Measurements from ENCODE around the gene TOB2.
"Not testable (repeated sequence)": the region's sequence is repeated elsewhere in the genome, so short reads cannot be mapped to it uniquely, and the experiment has no call there.

DNA sequence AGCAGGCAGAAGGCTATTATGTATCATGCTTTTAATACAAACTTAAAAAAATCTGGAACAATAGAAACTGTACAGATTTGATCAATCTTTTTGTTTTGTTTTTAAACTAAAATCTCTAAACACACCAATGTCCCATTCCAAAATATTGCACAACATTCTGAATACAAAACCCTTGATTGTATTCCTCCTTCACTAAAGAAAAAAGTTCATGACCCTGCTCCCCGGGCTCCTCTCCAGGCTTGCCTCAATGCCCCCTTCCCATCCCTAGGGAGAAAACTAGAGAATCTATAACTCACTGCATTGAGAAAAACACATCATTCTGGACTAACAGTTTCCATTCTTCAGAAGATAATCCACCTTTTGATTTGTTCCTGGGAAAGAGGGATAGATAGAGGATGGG, 13.1 kb downstream of the TOB2 start:
- TF ChIP-seq HNF4A (conservative IDR thresholded peaks at IDR 0.05); ATF3 (IDR thresholded peaks at IDR 0.05); EGR1 (IDR thresholded peaks at IDR 0.05; ENCODE audit: low read depth in 2 of 2); TAF1 (conservative IDR thresholded peaks at IDR 0.05); JUND (IDR thresholded peaks at IDR 0.05); MAX (IDR thresholded peaks at IDR 0.05); YY1 (IDR thresholded peaks at IDR 0.05): not testable (repeated sequence)
- TF ChIP-seq, protein P1, sequence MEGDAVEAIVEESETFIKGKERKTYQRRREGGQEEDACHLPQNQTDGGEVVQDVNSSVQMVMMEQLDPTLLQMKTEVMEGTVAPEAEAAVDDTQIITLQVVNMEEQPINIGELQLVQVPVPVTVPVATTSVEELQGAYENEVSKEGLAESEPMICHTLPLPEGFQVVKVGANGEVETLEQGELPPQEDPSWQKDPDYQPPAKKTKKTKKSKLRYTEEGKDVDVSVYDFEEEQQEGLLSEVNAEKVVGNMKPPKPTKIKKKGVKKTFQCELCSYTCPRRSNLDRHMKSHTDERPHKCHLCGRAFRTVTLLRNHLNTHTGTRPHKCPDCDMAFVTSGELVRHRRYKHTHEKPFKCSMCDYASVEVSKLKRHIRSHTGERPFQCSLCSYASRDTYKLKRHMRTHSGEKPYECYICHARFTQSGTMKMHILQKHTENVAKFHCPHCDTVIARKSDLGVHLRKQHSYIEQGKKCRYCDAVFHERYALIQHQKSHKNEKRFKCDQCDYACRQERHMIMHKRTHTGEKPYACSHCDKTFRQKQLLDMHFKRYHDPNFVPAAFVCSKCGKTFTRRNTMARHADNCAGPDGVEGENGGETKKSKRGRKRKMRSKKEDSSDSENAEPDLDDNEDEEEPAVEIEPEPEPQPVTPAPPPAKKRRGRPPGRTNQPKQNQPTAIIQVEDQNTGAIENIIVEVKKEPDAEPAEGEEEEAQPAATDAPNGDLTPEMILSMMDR (IDR thresholded peaks at IDR 0.05; ENCODE audit: low read depth, low read length, missing input control), result not testable (repeated sequence)
- TF ChIP-seq RXRA (IDR thresholded peaks at IDR 0.05), result peak; percentile 10 to 22
- TF ChIP-seq, protein P2, sequence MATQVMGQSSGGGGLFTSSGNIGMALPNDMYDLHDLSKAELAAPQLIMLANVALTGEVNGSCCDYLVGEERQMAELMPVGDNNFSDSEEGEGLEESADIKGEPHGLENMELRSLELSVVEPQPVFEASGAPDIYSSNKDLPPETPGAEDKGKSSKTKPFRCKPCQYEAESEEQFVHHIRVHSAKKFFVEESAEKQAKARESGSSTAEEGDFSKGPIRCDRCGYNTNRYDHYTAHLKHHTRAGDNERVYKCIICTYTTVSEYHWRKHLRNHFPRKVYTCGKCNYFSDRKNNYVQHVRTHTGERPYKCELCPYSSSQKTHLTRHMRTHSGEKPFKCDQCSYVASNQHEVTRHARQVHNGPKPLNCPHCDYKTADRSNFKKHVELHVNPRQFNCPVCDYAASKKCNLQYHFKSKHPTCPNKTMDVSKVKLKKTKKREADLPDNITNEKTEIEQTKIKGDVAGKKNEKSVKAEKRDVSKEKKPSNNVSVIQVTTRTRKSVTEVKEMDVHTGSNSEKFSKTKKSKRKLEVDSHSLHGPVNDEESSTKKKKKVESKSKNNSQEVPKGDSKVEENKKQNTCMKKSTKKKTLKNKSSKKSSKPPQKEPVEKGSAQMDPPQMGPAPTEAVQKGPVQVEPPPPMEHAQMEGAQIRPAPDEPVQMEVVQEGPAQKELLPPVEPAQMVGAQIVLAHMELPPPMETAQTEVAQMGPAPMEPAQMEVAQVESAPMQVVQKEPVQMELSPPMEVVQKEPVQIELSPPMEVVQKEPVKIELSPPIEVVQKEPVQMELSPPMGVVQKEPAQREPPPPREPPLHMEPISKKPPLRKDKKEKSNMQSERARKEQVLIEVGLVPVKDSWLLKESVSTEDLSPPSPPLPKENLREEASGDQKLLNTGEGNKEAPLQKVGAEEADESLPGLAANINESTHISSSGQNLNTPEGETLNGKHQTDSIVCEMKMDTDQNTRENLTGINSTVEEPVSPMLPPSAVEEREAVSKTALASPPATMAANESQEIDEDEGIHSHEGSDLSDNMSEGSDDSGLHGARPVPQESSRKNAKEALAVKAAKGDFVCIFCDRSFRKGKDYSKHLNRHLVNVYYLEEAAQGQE (IDR thresholded peaks at IDR 0.05), result not testable (repeated sequence)

Measured in liver (tissue), 3 donors.